CD4-positive, alpha-beta T cell (primary cell): Measurements from ENCODE around the gene NRDE2. TPM values are rescaled to one million over a fixed set of nuclear protein-coding genes. Genes with fewer than 3 reads are reported as not detected.

ENCODE experiments used
- ATAC-seq: fragments of 200-7000 bp; cut with Tn5 transposase; one replicate; pipeline ENCODE4 v1.10.0; 2022; ENCODE audit warnings: mild to moderate bottlenecking; ENCODE audit not compliant: poor library complexity
- CTCF ChIA-PET: fragments of 350-600 bp; sonication (Branson Sonifier 250); formaldehyde crosslinking; loops from one replicate; lab custom pipeline; 2021; ENCODE audit warnings: antibody characterized with exemption, inconsistent platforms; lab: Charles Lee
- POLR2A ChIA-PET: fragments of 350-600 bp; sonication (Branson Sonifier 250); formaldehyde crosslinking; loops from one replicate; lab custom pipeline; 2021; ENCODE audit warnings: antibody characterized with exemption, inconsistent platforms; lab: Charles Lee
- DNase-seq, 14 experiments: peaks; one replicate each; pipeline ENCODE4 v3.0.0-alpha.2; 2013 to 2020; ENCODE audit warnings: mixed read lengths in 2 of 14
- H3K27ac ChIP-seq, 2 donors: one replicate each; pipeline versions ENCODE4 v1.5.1 to v1.7.0; 2013; ENCODE audit warnings: low read length in 2 of 2, low read depth in 1 of 2, mild to moderate bottlenecking in 1 of 2
- H3K27me3 ChIP-seq, 2 experiments: 1 replicate in 1 of 2; 2 replicates in 1 of 2; pipeline versions ENCODE4 v1.6.1 to v1.7.0; 2013; ENCODE audit warnings: low read length in 2 of 2, control low read depth in 1 of 2, mild to moderate bottlenecking in 1 of 2, moderate library complexity in 1 of 2; ENCODE audit not compliant: insufficient read depth in 2 of 2, control insufficient read depth in 1 of 2
- H3K36me3 ChIP-seq: one replicate; pipeline ENCODE4 v1.6.1; 2013; ENCODE audit warnings: low read length, control low read depth; ENCODE audit not compliant: insufficient read depth
- H3K4me1 ChIP-seq: one replicate; pipeline ENCODE4 v1.6.1; 2013; ENCODE audit warnings: low read length, control low read depth; ENCODE audit not compliant: insufficient read depth
- H3K4me3 ChIP-seq: one replicate; pipeline ENCODE4 v1.5.1; 2013; ENCODE audit warnings: mild to moderate bottlenecking, low read length, moderate library complexity
- H3K9me3 ChIP-seq, 2 experiments: 1 replicate in 1 of 2; 2 replicates in 1 of 2; pipeline versions ENCODE4 v1.6.1 to v1.7.0; 2013; ENCODE audit warnings: low read length in 2 of 2, mild to moderate bottlenecking in 2 of 2, control low read depth in 1 of 2, moderate library complexity in 1 of 2; ENCODE audit not compliant: control insufficient read depth in 1 of 2, insufficient read depth in 1 of 2
- H3K27ac Mint-ChIP-seq: one replicate; pipeline ENCODE4 v1.8.0; 2020; ENCODE audit warnings: mixed read lengths
- H3K27me3 Mint-ChIP-seq: one replicate; pipeline ENCODE4 v1.8.0; 2021; ENCODE audit warnings: mixed read lengths
- H3K36me3 Mint-ChIP-seq: one replicate; pipeline ENCODE4 v1.8.0; 2021; ENCODE audit warnings: low read depth, mixed read lengths
- H3K4me1 Mint-ChIP-seq: one replicate; pipeline ENCODE4 v1.8.0; 2021; ENCODE audit warnings: low read depth, mixed read lengths
- H3K4me3 Mint-ChIP-seq: one replicate; pipeline ENCODE4 v1.8.0; 2020; ENCODE audit warnings: mild to moderate bottlenecking, mixed read lengths
- H3K9me3 Mint-ChIP-seq: one replicate; pipeline ENCODE4 v1.8.0; 2020; ENCODE audit warnings: mixed read lengths
- intact Hi-C, 2 experiments: fragments of 100-400 bp; cut with DNase I in 1 of 2; cut with micrococcal nuclease in 1 of 2; formaldehyde crosslinking; loops; one replicate each; pipeline versions ENCODE4 v1.15.1 to v1.9.0; 2023 to 2025; cut with DNase I, micrococcal nuclease
- total RNA-seq, 174 experiments: library from RNA in 2 of 174; stranded (reverse) in 2 of 174; gene quantifications; one replicate each; pipeline ENCODE4 v1.2.3 and lab custom pipeline; 2021 to 2026
- TF ChIP-seq, protein P1 (sequence below): fragments of 200-600 bp; IDR thresholded peaks from one replicate; pipeline ENCODE4 v1.8.0; 2022; ENCODE audit warnings: antibody characterized with exemption, mild to moderate bottlenecking

Gene NRDE2
- total RNA-seq, 2 experiments from 2014 or later, result 17.5 to 17.9 TPM

DNA sequence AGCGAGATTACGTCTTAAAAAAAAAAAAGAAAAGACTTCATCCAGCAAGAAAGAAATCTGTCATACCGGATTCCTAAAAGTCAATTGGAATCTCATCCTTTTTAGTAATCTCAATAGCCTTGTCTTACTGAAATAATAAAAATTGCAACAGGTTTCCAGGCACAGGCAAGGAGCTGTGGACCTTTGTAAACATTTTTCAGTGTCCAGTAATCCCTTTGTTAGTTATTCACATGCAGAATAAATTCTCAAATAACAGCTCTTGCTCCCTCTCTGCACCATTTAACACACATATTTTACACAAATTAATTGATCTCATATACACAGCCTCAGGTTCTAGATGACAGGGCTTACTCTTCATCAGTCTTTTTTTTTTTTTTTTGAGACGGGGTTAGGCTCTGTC is 43.1 kb upstream of the NRDE2 start:
- no peaks in the 10 kb centered on the region for H3K9me3 Mint-ChIP-seq
- no peak for DNase-seq
- TF ChIP-seq, protein P1, sequence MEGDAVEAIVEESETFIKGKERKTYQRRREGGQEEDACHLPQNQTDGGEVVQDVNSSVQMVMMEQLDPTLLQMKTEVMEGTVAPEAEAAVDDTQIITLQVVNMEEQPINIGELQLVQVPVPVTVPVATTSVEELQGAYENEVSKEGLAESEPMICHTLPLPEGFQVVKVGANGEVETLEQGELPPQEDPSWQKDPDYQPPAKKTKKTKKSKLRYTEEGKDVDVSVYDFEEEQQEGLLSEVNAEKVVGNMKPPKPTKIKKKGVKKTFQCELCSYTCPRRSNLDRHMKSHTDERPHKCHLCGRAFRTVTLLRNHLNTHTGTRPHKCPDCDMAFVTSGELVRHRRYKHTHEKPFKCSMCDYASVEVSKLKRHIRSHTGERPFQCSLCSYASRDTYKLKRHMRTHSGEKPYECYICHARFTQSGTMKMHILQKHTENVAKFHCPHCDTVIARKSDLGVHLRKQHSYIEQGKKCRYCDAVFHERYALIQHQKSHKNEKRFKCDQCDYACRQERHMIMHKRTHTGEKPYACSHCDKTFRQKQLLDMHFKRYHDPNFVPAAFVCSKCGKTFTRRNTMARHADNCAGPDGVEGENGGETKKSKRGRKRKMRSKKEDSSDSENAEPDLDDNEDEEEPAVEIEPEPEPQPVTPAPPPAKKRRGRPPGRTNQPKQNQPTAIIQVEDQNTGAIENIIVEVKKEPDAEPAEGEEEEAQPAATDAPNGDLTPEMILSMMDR, result no peak

DNA sequence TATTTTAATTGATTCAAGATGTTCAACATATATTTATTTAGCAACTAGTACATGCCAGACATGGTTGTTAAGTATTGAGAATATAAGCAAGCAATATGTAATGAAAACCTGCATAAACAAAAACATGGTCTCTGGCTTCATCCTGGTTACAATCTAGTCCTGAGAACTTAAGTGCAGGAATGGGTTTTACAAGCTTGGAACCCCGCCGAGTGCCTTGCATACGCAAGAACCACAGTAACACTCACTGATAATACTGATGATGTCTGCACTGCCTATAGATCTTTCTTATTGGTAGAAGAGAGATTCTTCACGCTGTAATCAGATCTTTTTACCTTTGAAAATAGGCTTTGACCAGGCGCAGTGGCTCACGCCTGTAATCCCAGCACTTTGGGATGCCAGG is 42.1 kb upstream of the NRDE2 start:
- no peaks in the 10 kb centered on the region for H3K4me1 ChIP-seq
- intact Hi-C loops, result no loop called here
- ChIA-PET CTCF (interaction anchor here (2.1 kb wide), 1 partner anchor 26 kb away, joined by 8 read pairs; no protein-coding TSS in a partner anchor), POLR2A (interaction anchor here (4.0 kb wide), 1 partner anchor 10 kb away, joined by 36 read pairs; no protein-coding TSS in a partner anchor)
- Mint-ChIP-seq H3K4me1 (peaks cover 4% of the 10 kb centered on the region), H3K9me3 (no peaks in the 10 kb centered on the region), H3K27me3 (no peaks in the 10 kb centered on the region), H3K36me3 (no peaks in the 10 kb centered on the region), H3K27ac (no peak overlapping the region), H3K4me3 (no peak overlapping the region)
- TF ChIP-seq, protein P1, result no peak
- no peak overlapping the region for H3K4me3 ChIP-seq
- H3K27ac ChIP-seq, result no peak overlapping the region
- no peaks in the 10 kb centered on the region for H3K27me3 ChIP-seq
- no peaks in the 10 kb centered on the region for H3K9me3 ChIP-seq
- no peak for ATAC-seq
- DNase-seq, result no peak
- H3K36me3 ChIP-seq, result no peaks in the 10 kb centered on the region

More for the DNA sequence above, 43.1 kb upstream of the NRDE2 start:
- H3K4me1 ChIP-seq, result no peaks in the 10 kb centered on the region
- ChIA-PET POLR2A (interaction anchor here (4.0 kb wide), 1 partner anchor 9 kb away, joined by 36 read pairs; no protein-coding TSS in a partner anchor), CTCF (interaction anchor here (2.1 kb wide), 1 partner anchor 25 kb away, joined by 8 read pairs; no protein-coding TSS in a partner anchor)
- no peaks in the 10 kb centered on the region for H3K36me3 Mint-ChIP-seq
- H3K27me3 Mint-ChIP-seq, result no peaks in the 10 kb centered on the region
- no peaks in the 10 kb centered on the region for H3K36me3 ChIP-seq
- no peak overlapping the region for H3K4me3 Mint-ChIP-seq
- no peaks in the 10 kb centered on the region for H3K4me1 Mint-ChIP-seq
- H3K4me3 ChIP-seq, result no peak overlapping the region
- H3K27me3 ChIP-seq, result no peaks in the 10 kb centered on the region
- no peak overlapping the region for H3K27ac ChIP-seq
- ATAC-seq, result no peak
- H3K9me3 ChIP-seq, result no peaks in the 10 kb centered on the region
- intact Hi-C loops, result no loop called here
- H3K27ac Mint-ChIP-seq, result no peak overlapping the region

DNA sequence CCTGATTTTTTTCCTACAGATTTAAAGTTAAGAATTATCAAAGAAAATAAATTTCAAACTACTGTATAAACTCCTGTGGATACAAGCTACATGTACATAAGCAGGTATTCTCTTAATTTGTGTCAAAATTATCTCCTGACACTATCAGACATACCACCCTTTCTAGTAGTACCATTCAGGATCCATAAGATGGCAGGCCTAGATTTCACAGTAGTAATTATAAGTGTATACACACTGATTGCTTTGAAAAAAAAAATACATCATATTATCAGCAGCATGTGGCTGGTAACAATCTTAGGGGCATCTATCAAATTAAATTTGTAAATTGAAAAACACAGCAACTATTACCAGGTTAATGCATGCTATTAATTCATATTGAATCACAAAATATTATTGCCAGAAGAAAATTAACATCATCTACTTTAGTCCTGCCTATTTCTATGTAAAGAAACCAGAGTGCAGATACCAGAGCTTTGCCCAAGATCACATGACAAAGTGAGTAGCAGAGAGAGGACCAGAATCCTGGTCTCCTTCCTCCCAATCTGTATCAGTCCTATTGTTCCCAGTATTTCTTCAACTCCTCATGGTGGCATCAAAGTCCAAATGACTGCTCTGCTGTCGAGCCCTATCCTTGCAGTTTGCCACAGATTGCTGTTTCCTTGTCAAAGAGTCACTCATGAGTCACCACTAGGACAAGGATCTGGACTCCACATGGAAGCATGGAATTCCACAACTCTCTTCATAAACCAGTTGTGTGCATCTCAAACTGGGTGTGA is 37.4 kb upstream of the NRDE2 start:
- no peak overlapping the region for H3K27ac Mint-ChIP-seq
- no peak overlapping the region for H3K4me3 ChIP-seq
- DNase-seq (peak in 3 of 14 experiments; percentile 63 to 71 (median 66)), ATAC-seq (peak; percentile 100)
- no peaks in the 10 kb centered on the region for H3K27me3 ChIP-seq
- H3K9me3 ChIP-seq, result no peaks in the 10 kb centered on the region
- H3K27me3 Mint-ChIP-seq, result no peaks in the 10 kb centered on the region
- no peaks in the 10 kb centered on the region for H3K36me3 ChIP-seq
- TF ChIP-seq, protein P1, result peak; percentile 74
- CTCF ChIA-PET, result interaction anchor here (0.6 to 4.0 kb wide), 11 partner anchors 15 to 416 kb away, joined by 3 to 32 read pairs (median 5); partner anchors contain the start of gene CALM1
- H3K36me3 Mint-ChIP-seq, result no peaks in the 10 kb centered on the region
- no peaks in the 10 kb centered on the region for H3K9me3 Mint-ChIP-seq
- intact Hi-C loops, result loop anchor here (1.0 to 10.0 kb wide), 7 partner anchors 15 to 389 kb away; no protein-coding TSS in a partner anchor
- no peaks in the 10 kb centered on the region for H3K4me1 ChIP-seq
- H3K4me3 Mint-ChIP-seq, result no peak overlapping the region
- no peak overlapping the region for H3K27ac ChIP-seq
- POLR2A ChIA-PET, result interaction anchor here (1.4 to 2.4 kb wide), 5 partner anchors 13 to 389 kb away, joined by 4 to 25 read pairs (median 11); partner anchors contain the start of gene CALM1
- peaks cover 5% of the 10 kb centered on the region for H3K4me1 Mint-ChIP-seq
